SK-N-SH (cell line): Measurements from ENCODE around the gene ASCC3. TPM values are rescaled to one million over a fixed set of nuclear protein-coding genes. Genes with fewer than 3 reads are reported as not detected.

Experiments used
- CTCF ChIA-PET: fragments of 300-600, 350-600 bp; formaldehyde crosslinking; extraction: SDS; loops from one replicate; lab custom pipeline; 2021; lab: Yijun Ruan, JAX
- POLR2A ChIA-PET: fragments of 350-600 bp; sonication (Branson Sonifier 250); formaldehyde crosslinking; extraction: SDS; loops from one replicate; lab custom pipeline; 2020; ENCODE audit warnings: antibody characterized with exemption, inconsistent platforms; lab: Yijun Ruan, JAX
- DNase-seq: peaks from one replicate; pipeline ENCODE4 v3.0.0; 2012
- H2AFZ ChIP-seq: fragments of 200-600 bp; sonication (generic); 2 replicates; pipeline ENCODE4 v1.8.1; 2016; ENCODE audit warnings: antibody characterized with exemption, mild to moderate bottlenecking, low read depth
- H3F3A ChIP-seq: fragments of 200-600 bp; sonication (generic); replicated peaks from 2 replicates; pipeline ENCODE3; 2016; ENCODE audit warnings: antibody characterized with exemption, mild to moderate bottlenecking; ENCODE audit not compliant: insufficient read depth
- H3K27ac ChIP-seq, 2 experiments: fragments of 200-500 bp in 1 of 2; fragments of 200-600 bp in 1 of 2; sonication (Bioruptor generic) in 1 of 2; sonication (generic), shearing (Covaris generic) in 1 of 2; 2 replicates each; pipeline versions ENCODE4 v1.5.1 to v1.6.1; 2014 to 2016; ENCODE audit warnings: low read depth in 2 of 2, inconsistent platforms in 1 of 2, low read length in 1 of 2, mild to moderate bottlenecking in 1 of 2, mixed read lengths in 1 of 2
- H3K27me3 ChIP-seq: fragments of 200-600 bp; sonication (generic), shearing (Covaris generic); 2 replicates; pipeline ENCODE4 v1.6.1; 2016; ENCODE audit warnings: mixed run types; ENCODE audit not compliant: insufficient read depth
- H3K36me3 ChIP-seq, 2 experiments: fragments of 200-500 bp in 1 of 2; fragments of 200-600 bp in 1 of 2; sonication (Bioruptor generic) in 1 of 2; sonication (generic) in 1 of 2; replicated peaks in 1 of 2; 2 replicates each; pipeline versions ENCODE3 to v1.5.1; 2014 to 2016; ENCODE audit warnings: low read length in 1 of 2, mild to moderate bottlenecking in 1 of 2; ENCODE audit not compliant: insufficient read depth in 2 of 2, control insufficient read depth in 1 of 2
- H3K4me1 ChIP-seq, 2 experiments: fragments of 200-500 bp in 1 of 2; fragments of 200-600 bp in 1 of 2; sonication (Bioruptor generic) in 1 of 2; sonication (generic), shearing (Covaris generic) in 1 of 2; 2 replicates each; pipeline versions ENCODE4 v1.5.1 to v1.6.1; 2014 to 2016; ENCODE audit warnings: low read depth in 1 of 2, low read length in 1 of 2, mixed run types in 1 of 2; ENCODE audit not compliant: insufficient read depth in 2 of 2, control insufficient read depth in 1 of 2
- H3K4me2 ChIP-seq: fragments of 200-600 bp; sonication (generic), shearing (Covaris generic); 2 replicates; pipeline ENCODE4 v1.6.1; 2017; ENCODE audit warnings: mixed run types
- H3K4me3 ChIP-seq, 2 experiments: fragments of 200-500 bp in 1 of 2; fragments of 200-600 bp in 1 of 2; sonication (Bioruptor generic) in 1 of 2; sonication (generic), shearing (Covaris generic) in 1 of 2; 2 replicates each; pipeline versions ENCODE4 v1.5.1 to v1.8.1; 2014 to 2016; ENCODE audit warnings: low read depth in 2 of 2, inconsistent platforms in 1 of 2, low read length in 1 of 2, mild to moderate bottlenecking in 1 of 2, mixed read lengths in 1 of 2, moderate library complexity in 1 of 2
- H3K79me2 ChIP-seq: fragments of 200-600 bp; sonication (generic); 2 replicates; pipeline ENCODE4 v1.8.1; 2017; ENCODE audit warnings: mild to moderate bottlenecking; ENCODE audit not compliant: insufficient read depth
- H3K9ac ChIP-seq: fragments of 200-600 bp; sonication (generic); 2 replicates; pipeline ENCODE4 v1.6.1; 2017; ENCODE audit warnings: mixed run types
- H3K9me2 ChIP-seq: fragments of 200-600 bp; sonication (generic); 2 replicates; pipeline ENCODE4 v1.6.1; 2017; ENCODE audit warnings: mixed run types
- H3K9me3 ChIP-seq: fragments of 200-600 bp; sonication (generic); 2 replicates; pipeline ENCODE4 v1.6.1; 2017; ENCODE audit warnings: mixed run types, mild to moderate bottlenecking, moderate library complexity
- H4K20me1 ChIP-seq: fragments of 200-600 bp; sonication (generic); 2 replicates; pipeline ENCODE4 v1.6.1; 2017; ENCODE audit warnings: mild to moderate bottlenecking, mixed run types; ENCODE audit not compliant: insufficient read depth
- FOSL2 ChIP-seq: IDR thresholded peaks from 2 replicates; pipeline ENCODE4 v1.4.0; 2012; ENCODE audit warnings: low read depth, mild to moderate bottlenecking, moderate library complexity, borderline replicate concordance
- FOXM1 ChIP-seq: IDR thresholded peaks from 2 replicates; pipeline ENCODE4 v1.4.0; 2012; ENCODE audit warnings: low read depth, mild to moderate bottlenecking
- GABPA ChIP-seq: IDR thresholded peaks from 2 replicates; pipeline ENCODE4 v1.4.0; 2012; ENCODE audit warnings: low read depth, mild to moderate bottlenecking
- GATA2 ChIP-seq: sonication (generic); formaldehyde crosslinking; IDR thresholded peaks from 2 replicates; pipeline ENCODE4 v1.5.0; 2020; ENCODE audit warnings: mild to moderate bottlenecking, missing genetic modification reagents
- JUND ChIP-seq: IDR thresholded peaks from 2 replicates; pipeline ENCODE4 v1.4.0; 2012
- MEF2A ChIP-seq: IDR thresholded peaks from 2 replicates; pipeline ENCODE4 v1.4.0; 2012; ENCODE audit warnings: low read depth, borderline replicate concordance
- MXI1 ChIP-seq: IDR thresholded peaks from 2 replicates; pipeline ENCODE4 v1.6.1; 2012; ENCODE audit warnings: mild to moderate bottlenecking, low read depth, low read length, improper control_type of control experiment
- NFIC ChIP-seq: IDR thresholded peaks from 2 replicates; pipeline ENCODE4 v1.4.0; 2012; ENCODE audit warnings: borderline replicate concordance
- NRF1 ChIP-seq: IDR thresholded peaks from 2 replicates; pipeline ENCODE4 v1.6.1; 2012; ENCODE audit warnings: low read depth, mild to moderate bottlenecking, low read length
- RAD21 ChIP-seq: IDR thresholded peaks from 2 replicates; pipeline ENCODE4 v1.6.1; 2012; ENCODE audit warnings: mild to moderate bottlenecking, low read length
- RCOR1 ChIP-seq: fragments of 150-350 bp; IDR thresholded peaks from 2 replicates; pipeline ENCODE4 v1.6.1; 2017; ENCODE audit warnings: antibody characterized with exemption, low read length
- RXRA ChIP-seq: IDR thresholded peaks from 2 replicates; pipeline ENCODE4 v1.4.0; 2012; ENCODE audit warnings: low read depth, mild to moderate bottlenecking, borderline replicate concordance
- TAF1 ChIP-seq: IDR thresholded peaks from 2 replicates; pipeline ENCODE4 v1.6.1; 2012; ENCODE audit warnings: low read depth, mild to moderate bottlenecking, low read length, moderate library complexity, borderline replicate concordance
- TCF12 ChIP-seq: IDR thresholded peaks from 2 replicates; pipeline ENCODE4 v1.4.0; 2012
- YY1 ChIP-seq: IDR thresholded peaks from 2 replicates; pipeline ENCODE4 v1.4.0; 2012; ENCODE audit warnings: low read depth, mild to moderate bottlenecking
- WGBS: methylation state at CpG from one replicate; pipeline ENCODE4 v1.1.6; 2017; ENCODE audit warnings: low lambda C conversion rate; 5-methylcytosine and 5-hydroxymethylcytosine counted together
- polyA plus RNA-seq, 3 experiments: library from polyadenylated mRNA; depleted of rRNA; stranded (reverse); fragments of >200 nt; gene quantifications; 2 replicates each; pipeline ENCODE4 v1.2.3, GENCODE V29; 2012
- TF ChIP-seq, protein P1 (sequence below): fragments of 150-350 bp; IDR thresholded peaks from 2 replicates; pipeline ENCODE4 v1.6.1; 2016; ENCODE audit warnings: mild to moderate bottlenecking, low read depth, low read length

Gene ASCC3
- polyA plus RNA-seq, 1 of the 3 experiments (the other 2 are of a cell fraction), result 17.9 TPM

GRCh38 chr6:100673641-100674040 is 207.5 kb downstream of the ASCC3 start:
- Histone ChIP-seq H3F3A (no peaks in the 10 kb centered on the region), H3K9me3 (no peaks in the 10 kb centered on the region), H3K36me3 (peaks cover 9 to 16% of the 10 kb centered on the region in 2 experiments), H3K79me2 (no peaks in the 10 kb centered on the region), H3K4me3 (no peak overlapping the region), H3K4me2 (no peak overlapping the region), H3K9ac (no peak overlapping the region), H3K9me2 (no peaks in the 10 kb centered on the region), H3K27ac (no peak overlapping the region), H2AFZ (no peak overlapping the region), H3K27me3 (no peaks in the 10 kb centered on the region), H4K20me1 (no peaks in the 10 kb centered on the region), H3K4me1 (no peaks in the 10 kb centered on the region; a peak in 1 of 4 replicates)
- ChIA-PET POLR2A (no interaction called here), CTCF (no interaction called here)
- no peak for TF ChIP-seq FOSL2
- no peak for TF ChIP-seq TAF1
- no peak for TF ChIP-seq RXRA
- no peak for TF ChIP-seq MEF2A
- TF ChIP-seq JUND, result no peak
- no peak for TF ChIP-seq NFIC
- 95% methylated on average over 2 of the region's 2 CpGs for WGBS
- DNase-seq, result no peak

DNA sequence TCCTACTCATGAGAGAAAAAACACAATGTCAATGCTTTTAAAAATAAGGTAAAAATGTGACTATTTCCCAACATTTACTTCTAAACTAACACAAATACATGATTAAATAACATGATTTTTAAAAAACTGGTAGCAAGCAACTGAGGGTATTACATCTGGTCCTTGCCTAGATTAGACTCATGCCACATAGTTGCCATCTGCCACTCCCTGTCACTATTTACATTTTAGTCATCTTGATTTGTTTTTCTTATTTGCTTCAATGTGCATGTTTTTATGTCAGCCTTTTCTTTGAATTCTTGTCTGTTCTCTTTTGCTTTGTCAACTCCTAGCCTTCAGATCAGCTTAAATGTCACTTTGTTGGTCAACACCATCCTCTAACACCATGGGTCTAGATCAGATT is 209.4 kb downstream of the ASCC3 start:
- no peak for TF ChIP-seq RCOR1
- TF ChIP-seq GATA2, result no peak
- TF ChIP-seq RXRA, result no peak
- TF ChIP-seq FOXM1, result no peak
- TF ChIP-seq, protein P1, sequence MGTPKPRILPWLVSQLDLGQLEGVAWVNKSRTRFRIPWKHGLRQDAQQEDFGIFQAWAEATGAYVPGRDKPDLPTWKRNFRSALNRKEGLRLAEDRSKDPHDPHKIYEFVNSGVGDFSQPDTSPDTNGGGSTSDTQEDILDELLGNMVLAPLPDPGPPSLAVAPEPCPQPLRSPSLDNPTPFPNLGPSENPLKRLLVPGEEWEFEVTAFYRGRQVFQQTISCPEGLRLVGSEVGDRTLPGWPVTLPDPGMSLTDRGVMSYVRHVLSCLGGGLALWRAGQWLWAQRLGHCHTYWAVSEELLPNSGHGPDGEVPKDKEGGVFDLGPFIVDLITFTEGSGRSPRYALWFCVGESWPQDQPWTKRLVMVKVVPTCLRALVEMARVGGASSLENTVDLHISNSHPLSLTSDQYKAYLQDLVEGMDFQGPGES, result no peak
- TF ChIP-seq YY1, result no peak
- no peak for TF ChIP-seq MXI1
- TF ChIP-seq RAD21, result no peak
- no peak for TF ChIP-seq NRF1
- no peak for TF ChIP-seq TAF1
- no peak for TF ChIP-seq TCF12
- TF ChIP-seq GABPA, result no peak
- TF ChIP-seq JUND, result no peak
- Histone ChIP-seq H3K9me2 (no peaks in the 10 kb centered on the region), H3K4me1 (no peaks in the 10 kb centered on the region; a peak in 1 of 4 replicates), H3K27ac (no peak overlapping the region), H3K9ac (no peak overlapping the region), H3K27me3 (no peaks in the 10 kb centered on the region), H3K4me2 (no peak overlapping the region), H3K79me2 (no peaks in the 10 kb centered on the region), H3K36me3 (peaks cover 2 to 15% of the 10 kb centered on the region in 2 experiments), H3K9me3 (no peaks in the 10 kb centered on the region), H4K20me1 (no peaks in the 10 kb centered on the region), H3K4me3 (no peak overlapping the region), H3F3A (no peaks in the 10 kb centered on the region), H2AFZ (no peak overlapping the region)
- DNase-seq, result no peak
- CTCF ChIA-PET, result interaction anchor here (1.0 to 1.9 kb wide), 4 partner anchors 8 to 565 kb away, joined by 3 to 7 read pairs (median 4); no protein-coding TSS in a partner anchor
- POLR2A ChIA-PET, result no interaction called here
